SH-SY5Y (cell line): ENCODE measurements around the gene SLC27A3.

Experiments used
- GATA2 ChIP-seq: IDR thresholded peaks from 2 replicates; pipeline ENCODE4 v1.6.1; 2011; ENCODE audit warnings: mild to moderate bottlenecking, low read depth, low read length
- GATA3 ChIP-seq: IDR thresholded peaks from 2 replicates; pipeline ENCODE4 v1.6.1; 2011; ENCODE audit warnings: low read depth, mild to moderate bottlenecking, low read length, moderate library complexity

DNA sequence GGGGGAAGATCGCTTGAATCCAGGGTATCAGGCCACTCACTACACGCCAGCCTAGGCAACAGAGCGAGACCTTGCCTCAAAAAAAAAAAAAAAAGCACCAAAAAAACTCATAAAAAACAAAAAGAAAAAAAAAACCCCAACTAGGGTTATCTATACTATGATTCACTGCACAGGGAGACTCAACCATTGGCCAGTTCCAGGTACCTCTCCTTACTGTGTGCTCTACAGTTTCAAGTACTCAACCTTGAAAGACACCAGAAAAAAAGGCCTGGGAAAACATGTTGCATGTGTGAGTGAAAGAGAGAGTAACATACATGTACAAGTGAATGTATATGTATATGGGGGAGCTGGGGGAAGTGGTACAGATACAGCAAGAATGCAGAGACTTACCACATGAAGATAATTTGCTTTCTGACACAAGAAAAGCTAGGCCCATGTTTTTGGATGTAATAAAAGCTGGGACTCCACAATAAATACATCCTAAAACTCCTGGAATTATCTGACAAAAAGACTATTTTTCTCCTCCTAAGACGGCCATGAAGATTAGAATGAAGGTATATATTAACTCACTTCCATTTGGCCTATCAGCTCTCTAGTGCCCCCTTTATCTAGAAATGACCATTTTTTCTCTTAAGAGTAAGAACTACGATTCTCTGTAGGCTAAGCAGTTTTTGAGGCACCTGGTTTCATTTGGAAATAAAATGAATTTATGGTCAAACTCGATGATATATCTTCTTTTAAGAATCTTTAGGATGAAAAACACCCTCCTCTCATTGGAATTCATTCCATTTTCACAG, 52.2 kb downstream of the SLC27A3 start:
- TF ChIP-seq GATA3: no peak
- no peak for TF ChIP-seq GATA2
